ENCODE results near the gene TMPRSS11D.

- TF ChIP-seq POLR2A (IDR thresholded peaks at IDR 0.05; ENCODE audit: low read depth, low read length) = no peak
- no peak for TF ChIP-seq SPI1 (IDR thresholded peaks at IDR 0.05; ENCODE audit: low read depth, low read length)
- TF ChIP-seq TAF1 (IDR thresholded peaks at IDR 0.05; ENCODE audit: low read depth, low read length) = no peak
Observed at GRCh38 chr4:67928546-67928945, 44.7 kb upstream of the TMPRSS11D start.

Data from GM12891 (cell line).